HG02885 (cell line): ENCODE measurements around the gene SMAD7.
A peak's percentile ranks its signal among the peaks of the same experiment; 100 is the strongest.

Experiments used
- ATAC-seq: cut with Tn5 transposase; IDR thresholded peaks from one replicate; pipeline ENCODE4 v1.9.1; 2021; ENCODE audit warnings: mild to moderate bottlenecking; ENCODE audit not compliant: unreplicated experiment, poor library complexity

Gene SMAD7

GRCh38 chr18:48987821-48988220 lies 37.1 kb upstream of the SMAD7 start:
- no peak for ATAC-seq

DNA sequence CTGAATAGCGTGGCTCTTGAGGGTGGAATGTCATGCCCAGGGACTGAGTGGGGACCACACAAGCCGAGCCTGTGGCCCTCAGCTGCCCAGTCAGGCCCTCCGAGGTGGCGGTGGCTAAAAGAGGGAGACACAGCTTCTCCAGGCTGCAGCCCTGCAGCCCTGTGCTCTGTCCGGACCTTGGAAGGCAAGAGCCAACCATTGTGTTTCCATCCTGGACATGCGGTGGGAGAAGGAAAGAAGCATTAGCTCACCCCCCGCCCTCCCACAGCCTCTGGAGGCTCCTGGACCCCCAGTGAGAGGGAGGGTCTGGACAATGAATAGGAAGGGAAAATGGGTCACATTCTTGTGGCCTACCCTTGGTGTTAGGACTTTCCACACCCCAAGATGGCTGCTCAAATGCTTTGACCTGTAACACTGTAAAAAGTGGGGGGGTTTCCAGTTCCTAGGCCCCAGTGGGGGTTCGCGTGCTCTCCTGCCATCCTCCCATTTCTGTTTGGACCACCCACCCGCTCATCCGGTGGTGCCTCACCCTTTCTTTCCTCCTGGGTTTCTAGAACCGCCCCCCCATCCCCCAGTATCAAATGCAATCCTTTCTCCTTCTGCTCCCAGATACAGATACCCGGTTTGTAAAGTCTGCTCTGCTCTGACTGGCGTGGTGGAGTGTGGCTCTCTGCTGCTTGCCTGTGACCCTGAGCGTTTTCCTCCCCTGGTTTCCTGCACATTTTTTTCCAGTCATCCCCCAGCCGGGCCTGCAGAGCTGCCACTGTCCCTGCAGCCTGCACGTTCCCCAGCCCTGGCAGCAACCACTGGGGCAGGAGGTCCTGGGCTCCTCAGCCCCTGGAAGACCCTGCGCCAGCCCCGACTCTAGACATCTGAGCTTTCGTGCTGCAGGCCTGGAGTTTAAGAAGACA lies 36.3 kb upstream of the SMAD7 start:
- ATAC-seq, result no peak

DNA sequence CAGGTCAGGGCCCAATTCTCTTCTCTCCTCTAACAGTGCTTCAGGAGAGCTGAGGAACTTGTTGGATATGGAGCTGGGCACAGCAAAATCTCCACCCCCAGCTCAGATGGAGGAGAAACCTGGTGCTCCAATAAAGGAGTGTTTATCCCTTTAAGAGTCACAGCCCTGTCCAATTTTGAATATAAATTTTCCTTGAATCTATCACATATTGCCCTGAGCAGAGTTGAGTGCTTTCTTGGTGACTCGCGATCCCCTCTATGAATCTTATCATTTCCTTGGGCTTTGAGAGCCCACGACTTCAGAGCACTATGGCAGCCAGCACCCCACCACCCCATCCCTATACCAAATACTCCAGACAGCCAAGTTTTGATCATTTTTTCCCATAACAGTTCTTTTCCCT lies 34.4 kb upstream of the SMAD7 start:
- no peak for ATAC-seq

- ATAC-seq, result no peak
Measured at GRCh38 chr18:48983793-48984437, 33.1 kb upstream of the SMAD7 start.

DNA sequence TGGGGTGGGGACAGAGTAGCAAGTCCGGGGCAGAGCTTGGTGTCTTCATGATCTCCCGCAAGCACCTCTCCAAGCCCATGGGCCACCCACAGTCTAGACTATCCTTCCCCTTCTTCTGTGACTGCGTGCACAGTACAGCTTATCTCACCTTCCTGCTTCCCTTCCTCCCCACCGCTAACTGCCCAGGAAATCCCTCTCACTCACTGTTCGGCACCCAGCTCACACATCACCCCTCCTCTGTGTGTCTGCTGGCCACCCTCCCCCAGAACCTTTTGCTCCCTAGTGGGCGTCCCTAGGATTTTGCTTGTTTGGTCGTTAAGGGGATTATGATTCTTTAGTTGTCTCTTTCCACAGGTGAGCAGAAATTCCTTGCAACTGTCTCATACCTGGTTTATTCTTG lies 31.5 kb upstream of the SMAD7 start:
- no peak for ATAC-seq

GRCh38 chr18:48979944-48980890 lies 29.5 kb upstream of the SMAD7 start:
- no peak for ATAC-seq

DNA sequence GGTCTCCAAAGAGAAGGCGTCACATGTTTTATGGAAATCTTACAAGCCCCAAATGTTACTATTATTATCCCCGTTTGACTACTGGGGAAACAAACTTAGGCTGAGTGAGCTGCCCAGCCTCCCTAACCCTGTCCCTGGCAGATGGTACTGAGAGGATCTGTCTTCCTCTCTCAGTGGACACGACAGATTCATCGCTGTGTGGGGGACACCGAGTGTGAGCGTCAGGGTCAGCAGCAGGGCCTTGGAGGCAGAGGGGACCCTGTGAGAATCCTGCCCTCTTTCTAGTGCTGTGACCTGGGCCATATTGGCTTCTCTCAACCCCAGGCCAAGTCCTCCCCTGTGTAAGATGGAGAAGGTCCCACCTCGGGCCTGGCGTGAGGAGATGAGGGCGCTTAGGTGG lies 27.1 kb upstream of the SMAD7 start:
- ATAC-seq, result no peak

GRCh38 chr18:48975817-48976649 lies 25.3 kb upstream of the SMAD7 start:
- peak; percentile 73 for ATAC-seq

DNA sequence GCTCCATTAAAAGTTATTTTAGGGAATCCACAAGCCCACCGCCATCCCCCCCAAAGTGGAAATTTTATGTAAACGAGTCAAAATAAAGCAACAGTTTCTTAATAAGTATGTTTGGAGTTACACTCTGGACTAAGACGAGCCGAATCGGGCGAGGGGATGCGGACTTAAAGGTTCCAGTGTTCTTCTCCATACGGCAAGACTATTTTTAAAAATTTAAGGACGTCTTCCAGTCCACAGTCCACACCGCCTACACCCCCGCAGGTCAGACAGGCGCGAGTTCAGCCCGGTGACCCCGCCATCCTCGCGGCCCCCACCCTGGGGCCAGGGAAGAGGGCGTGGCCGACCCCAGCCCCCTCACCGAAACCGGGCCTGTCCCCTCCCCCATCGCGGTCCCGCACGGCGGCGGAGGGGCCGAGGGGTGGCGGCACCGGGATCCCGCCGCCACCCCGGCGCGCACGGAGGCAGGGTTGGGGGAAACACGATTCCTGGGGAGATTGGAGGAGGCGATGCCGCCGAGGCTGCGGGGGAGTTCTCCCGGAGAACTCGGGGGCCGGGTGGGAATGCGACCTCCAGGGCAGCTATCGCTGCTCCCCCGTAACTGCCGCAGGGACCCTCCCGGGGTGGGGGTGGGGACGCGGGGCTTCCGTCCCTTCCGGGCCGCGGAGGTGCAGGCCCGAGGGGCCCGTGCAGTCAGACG lies 24.5 kb upstream of the SMAD7 start:
- peak; percentile 20 for ATAC-seq

GRCh38 chr18:48974304-48975119 lies 23.7 kb upstream of the SMAD7 start:
- no peak for ATAC-seq

GRCh38 chr18:48973731-48974130 lies 23.0 kb upstream of the SMAD7 start:
- no peak for ATAC-seq

GRCh38 chr18:48968412-48969215 lies 17.8 kb upstream of the SMAD7 start:
- ATAC-seq, result no peak

GRCh38 chr18:48967545-48967944 lies 16.8 kb upstream of the SMAD7 start:
- ATAC-seq, result no peak

DNA sequence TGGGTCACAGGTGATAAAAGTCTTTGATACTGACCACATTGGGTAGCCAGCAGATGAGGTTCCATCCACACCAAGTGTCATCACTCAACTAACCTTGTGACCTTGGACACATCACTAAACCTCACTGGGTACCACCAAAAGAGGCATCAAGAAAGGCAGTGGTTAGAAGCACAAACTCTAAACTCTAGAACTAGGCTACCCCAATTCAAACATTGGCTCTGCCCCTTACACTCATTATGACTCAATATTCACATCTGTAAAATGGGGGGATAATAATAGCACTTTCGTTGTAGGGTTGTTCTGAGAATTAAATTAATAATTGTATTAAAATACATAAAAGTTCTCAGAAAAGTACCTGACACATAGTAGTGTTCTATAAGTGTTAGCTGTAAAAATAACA lies 15.8 kb upstream of the SMAD7 start:
- no peak for ATAC-seq

DNA sequence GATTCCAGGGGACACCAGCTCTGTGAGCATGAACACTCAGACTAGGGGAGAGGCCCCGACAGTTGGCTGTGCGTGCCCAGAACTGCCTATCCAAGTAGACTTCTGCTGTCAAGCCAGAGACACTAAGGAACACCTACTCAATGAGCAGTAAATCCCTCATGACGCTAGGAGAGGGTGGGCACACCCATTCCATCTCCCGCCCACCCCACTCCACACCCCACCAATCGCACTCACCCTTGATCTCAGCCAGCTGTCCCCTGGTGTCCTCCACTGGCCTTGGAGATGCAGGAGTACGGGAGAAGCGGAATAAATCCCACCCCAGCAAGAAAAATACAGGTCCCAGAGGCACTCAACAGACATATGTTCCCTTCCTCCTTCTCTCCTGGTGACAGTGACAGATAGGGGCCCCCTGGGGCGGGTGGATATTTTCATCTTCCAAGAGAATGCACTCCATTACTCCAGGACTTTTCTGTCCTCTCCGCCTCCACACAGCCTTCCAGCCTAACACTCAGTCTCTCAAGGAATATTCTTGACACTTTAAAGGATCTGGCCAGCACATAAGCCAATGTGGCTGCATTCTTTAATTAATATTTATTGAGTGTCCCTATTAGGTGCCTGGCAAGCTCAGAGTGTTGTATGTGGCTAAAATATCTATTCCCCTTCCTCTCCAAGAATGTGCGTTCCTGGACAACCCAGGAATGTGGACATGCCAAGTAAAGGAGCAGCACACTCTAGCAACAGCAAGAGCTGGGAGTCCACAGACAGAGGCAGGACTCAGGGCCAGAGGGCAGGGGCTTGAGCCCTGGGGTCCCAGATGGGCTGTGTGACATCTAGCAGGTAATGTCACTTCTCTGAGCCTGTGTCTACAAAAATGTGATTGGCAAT lies 13.1 kb upstream of the SMAD7 start:
- no peak for ATAC-seq

- ATAC-seq, result no peak
Measured at GRCh38 chr18:48962994-48963561, 12.3 kb upstream of the SMAD7 start.
